NCI-H2029 treated with DMSO at 0.1 percent for 48 hours (cell line): Measurements from ENCODE around the gene ELAC2.

Source experiments
- DNase-seq: peaks from one replicate; lab custom pipeline; 2025; lab: John Stamatoyannopoulos, UW

The ELAC2 gene, protein sequence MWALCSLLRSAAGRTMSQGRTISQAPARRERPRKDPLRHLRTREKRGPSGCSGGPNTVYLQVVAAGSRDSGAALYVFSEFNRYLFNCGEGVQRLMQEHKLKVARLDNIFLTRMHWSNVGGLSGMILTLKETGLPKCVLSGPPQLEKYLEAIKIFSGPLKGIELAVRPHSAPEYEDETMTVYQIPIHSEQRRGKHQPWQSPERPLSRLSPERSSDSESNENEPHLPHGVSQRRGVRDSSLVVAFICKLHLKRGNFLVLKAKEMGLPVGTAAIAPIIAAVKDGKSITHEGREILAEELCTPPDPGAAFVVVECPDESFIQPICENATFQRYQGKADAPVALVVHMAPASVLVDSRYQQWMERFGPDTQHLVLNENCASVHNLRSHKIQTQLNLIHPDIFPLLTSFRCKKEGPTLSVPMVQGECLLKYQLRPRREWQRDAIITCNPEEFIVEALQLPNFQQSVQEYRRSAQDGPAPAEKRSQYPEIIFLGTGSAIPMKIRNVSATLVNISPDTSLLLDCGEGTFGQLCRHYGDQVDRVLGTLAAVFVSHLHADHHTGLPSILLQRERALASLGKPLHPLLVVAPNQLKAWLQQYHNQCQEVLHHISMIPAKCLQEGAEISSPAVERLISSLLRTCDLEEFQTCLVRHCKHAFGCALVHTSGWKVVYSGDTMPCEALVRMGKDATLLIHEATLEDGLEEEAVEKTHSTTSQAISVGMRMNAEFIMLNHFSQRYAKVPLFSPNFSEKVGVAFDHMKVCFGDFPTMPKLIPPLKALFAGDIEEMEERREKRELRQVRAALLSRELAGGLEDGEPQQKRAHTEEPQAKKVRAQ

DNA sequence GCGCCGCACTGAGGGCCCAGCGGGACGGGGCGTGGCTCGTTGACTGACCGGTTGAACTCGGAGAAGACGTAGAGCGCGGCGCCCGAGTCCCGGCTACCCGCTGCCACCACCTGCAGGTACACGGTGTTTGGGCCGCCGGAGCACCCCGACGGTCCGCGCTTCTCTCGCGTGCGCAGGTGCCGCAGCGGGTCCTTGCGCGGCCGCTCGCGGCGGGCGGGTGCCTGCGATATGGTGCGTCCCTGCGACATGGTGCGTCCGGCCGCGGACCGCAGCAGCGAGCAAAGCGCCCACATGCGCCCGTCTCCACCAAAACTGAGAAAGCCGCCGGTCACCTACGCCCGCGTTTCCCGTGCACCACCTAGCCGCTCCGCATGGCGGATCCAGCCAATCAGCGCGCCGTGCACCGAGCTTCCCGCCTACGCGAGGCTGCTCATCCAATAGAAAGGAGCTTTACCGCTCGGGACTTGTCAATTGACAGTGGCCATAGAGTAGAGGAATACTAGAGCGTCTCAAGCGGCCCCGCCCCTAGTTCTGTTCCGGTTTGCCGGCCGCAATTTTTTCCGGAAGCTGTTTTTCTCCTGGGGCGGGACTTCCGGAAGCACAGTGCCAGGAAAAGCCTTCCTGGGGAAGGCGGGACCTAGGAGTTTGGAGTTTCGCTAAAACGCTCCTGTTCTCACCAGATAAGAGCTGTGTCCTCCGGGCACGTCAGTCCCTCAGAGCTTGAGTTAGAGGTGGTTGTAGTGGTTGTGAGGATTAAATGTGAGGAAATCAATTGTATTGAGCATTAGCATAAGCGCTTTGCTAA is at the start of gene ELAC2:
ELAC2 (minus strand) TSS at position 373 of the 805 bp plus-strand sequence; CDS start at position 293, 80 bp downstream.
- peak; percentile 85 for DNase-seq

DNA sequence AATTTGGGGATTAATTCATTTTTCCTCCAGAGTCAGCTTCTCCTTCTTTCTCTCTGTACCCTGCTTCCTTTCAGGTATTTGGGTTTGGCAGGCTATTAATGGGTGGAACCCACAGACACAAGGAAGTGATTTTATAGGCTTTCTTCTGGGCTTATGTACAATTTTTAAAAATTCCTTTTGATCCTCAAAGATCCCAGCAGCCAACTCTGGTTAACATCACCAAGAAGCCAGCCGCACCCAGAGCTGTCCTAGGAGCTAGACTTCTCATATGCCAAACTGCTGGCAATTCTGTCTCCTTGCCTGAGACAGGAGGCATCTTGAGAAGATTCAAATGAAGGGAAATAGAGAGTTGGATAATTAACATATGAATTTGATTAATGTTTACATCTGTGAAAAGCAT is 47.2 kb upstream of the ELAC2 start:
- DNase-seq: no peak

DNA sequence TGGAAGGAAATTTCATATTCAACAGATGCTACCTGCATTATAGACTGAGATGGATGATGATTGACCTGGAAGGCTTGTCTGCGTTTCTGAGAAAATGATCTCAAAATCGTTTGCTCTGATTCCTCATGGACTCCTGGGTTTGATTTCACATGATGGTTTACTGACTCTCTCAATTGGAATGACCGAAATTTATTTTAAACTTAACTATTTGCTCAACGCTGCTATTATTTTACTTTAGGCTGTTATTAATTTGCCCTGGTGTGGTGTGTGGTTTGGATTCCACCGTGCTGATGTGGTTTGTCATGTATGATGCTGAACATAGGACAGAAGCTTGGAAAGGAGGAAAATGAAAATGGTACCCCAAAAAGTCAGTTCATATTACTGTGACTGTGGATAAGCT is 37.3 kb upstream of the ELAC2 start:
- no peak for DNase-seq

DNA sequence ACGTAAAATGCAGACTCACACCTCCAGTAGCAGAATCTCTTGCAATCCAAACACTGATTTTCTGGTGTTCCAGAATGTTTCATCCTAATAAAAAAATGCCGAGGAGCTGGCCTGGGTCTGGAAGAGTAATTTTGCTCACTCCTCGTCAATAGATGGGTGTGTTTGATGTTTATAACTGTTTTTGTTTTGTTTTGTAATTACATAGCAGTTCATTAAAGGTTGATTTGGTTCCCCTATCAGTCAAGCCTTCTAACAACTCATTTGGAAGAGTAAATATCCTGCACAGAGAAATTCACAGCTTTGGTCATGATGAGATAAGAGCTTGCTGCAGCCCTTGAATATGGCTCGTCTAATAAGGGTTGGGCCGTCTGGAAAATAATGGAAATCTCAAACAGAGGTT is 36.8 kb upstream of the ELAC2 start:
- no peak for DNase-seq

DNA sequence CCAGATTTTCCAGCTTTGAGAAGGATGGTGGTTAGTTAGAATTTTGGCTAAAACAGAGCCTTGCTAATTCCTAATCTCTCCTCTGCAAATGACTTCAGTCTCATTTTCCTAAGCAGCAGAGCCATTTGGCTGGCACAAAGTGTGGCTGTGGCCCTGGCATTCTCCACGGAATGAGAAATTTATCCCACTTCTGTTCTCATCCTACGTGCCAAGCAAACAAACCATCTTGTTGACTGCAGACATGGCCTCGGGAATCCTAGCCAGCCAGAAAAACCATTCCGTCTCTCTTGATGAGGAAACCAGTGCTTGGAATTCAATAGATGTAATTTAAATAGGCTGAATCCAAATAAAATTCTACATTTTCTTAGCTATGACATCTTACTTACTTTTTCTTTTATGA is 34.1 kb upstream of the ELAC2 start:
- no peak for DNase-seq

DNA sequence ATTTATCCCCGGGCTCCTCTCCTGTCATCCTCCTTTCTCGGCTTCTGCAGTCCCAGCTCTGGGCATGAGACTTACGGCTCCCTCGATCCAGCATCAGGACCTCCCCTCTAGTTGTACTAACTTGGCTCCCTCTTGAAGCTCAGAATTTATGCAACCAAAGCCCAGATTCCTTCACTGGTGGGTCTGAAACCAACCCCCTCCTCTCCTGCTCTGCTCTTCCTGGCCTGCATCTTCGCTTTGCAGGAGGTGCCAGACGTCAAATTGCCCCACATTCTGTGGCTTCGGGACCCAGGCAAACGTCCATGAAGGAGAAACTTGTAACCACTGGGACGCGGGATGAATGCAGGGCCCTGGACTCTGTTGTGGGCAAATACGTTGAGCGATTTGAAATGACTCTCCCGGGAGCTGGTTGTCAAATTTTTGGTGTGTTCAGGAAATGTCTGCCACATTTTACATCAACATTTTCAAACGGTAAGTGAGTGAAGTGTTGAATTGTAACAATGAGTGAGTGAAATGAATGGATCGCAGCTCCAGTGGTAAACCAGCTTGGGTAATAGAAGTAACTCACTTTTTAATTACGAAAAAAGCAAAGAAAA is 29.3 kb upstream of the ELAC2 start:
- DNase-seq: no peak

DNA sequence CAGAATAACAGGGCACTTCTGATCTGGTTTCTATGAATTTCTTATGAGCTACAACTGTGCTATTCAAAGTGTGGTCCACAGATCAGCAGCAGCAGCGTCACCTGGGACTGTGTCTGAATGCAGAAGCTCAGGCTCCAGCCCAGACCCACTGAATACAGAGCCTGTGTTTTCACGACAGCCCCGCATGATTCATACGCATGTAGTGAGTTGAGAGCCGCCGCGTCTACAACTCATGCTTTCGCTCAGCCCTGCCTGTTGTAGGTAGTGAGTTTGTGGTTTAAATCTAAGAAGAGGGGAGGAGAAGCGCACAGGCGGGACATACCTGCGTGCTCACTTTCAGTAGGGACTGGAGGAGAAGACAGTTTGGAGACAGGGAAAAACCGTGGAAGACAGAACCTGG is 28.5 kb upstream of the ELAC2 start:
- no peak for DNase-seq

DNA sequence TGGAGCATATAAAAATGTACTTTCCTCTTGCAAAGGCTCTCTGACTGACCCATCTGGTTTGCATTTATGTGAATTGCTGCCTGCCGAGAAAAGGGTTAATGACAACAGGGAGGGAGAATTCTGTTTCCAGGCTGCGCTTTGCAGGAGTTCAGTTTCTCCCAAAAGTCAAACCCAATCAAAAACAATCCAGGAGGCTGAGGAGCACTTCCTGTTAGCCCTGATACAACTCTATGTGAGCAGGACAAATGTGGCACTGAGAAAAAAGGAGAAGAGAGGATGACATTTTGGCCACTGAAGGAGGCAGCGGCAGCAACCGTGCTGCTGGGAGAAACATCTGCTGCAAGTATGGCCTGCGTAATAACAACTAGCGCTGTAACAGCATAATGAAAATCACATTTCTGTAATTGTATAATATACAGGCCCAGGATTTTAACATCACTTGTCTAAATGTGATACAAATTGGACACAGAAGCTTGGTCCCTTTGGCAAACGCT is 26.8 kb upstream of the ELAC2 start:
- DNase-seq: no peak

DNA sequence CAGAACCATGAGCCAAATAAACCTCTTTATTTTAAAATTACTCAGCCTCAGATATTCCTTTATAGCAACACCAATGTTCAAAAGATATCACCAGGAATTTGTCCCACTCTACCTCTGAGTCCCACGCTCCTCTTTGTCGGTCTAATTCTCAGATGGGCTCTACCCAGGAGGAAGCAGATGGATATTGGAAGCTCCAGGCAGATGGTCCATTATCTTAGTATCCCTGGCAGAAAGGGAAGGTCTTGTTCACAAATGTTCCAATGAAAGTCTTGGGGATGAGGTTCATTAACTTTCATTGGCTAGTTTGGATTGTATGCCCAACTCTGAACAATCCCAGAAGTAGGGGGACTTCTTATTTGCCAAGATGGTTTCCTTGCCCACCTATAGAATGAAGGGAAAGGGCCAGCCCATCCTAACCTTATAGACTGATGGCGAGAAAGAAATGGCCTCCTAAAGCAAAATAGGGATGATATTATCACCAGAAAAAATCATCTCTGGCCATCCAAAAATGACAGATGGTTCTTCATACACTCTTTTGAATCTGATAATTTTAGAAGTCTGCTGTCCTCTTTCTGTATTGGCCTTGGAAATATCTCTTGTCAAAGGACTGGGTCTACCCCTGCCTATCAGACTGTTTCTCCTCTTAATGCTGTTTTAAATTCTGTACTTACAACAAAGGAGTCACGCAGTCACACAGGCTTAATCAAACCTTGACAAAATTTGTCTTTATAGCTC is 21.3 kb upstream of the ELAC2 start:
- DNase-seq: no peak

DNA sequence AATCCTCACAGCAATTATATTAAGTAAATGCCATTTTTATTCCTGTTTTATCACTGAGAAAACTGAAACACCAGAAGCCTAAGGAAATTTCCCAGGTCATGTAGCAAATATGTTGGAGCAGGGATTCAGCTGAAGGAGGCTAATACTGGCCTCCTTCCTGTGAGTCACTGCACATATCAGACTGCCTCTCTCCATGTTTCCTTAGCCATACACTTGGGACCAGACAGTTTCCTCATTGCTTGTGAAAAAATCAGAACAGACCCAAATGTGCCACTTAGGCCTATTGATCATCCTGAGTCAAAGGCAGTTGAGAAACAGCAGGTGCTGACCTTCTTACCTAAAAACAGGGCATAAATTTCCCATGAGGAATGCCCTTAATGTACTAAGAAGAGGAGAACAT is 18.9 kb upstream of the ELAC2 start:
- DNase-seq: no peak

DNA sequence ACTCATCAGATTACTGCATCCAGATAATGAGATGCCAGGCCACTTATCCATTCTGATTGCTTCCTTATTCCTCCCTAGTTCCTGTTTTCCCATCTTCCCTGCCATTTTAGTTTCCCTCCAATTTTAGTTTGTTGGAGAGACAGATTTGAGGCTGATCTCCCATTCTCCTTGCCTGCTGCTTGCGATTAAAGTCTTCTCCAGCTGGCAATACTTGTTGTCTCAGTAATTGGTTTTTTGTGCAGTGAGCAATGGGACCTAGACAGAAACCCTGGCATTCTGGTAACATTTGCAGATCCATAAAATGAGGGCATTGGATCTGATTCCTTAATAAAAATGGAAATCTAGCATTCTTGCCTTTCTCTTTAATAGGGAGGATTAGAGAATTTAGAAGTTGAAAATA is 17.6 kb upstream of the ELAC2 start:
- DNase-seq: no peak

DNA sequence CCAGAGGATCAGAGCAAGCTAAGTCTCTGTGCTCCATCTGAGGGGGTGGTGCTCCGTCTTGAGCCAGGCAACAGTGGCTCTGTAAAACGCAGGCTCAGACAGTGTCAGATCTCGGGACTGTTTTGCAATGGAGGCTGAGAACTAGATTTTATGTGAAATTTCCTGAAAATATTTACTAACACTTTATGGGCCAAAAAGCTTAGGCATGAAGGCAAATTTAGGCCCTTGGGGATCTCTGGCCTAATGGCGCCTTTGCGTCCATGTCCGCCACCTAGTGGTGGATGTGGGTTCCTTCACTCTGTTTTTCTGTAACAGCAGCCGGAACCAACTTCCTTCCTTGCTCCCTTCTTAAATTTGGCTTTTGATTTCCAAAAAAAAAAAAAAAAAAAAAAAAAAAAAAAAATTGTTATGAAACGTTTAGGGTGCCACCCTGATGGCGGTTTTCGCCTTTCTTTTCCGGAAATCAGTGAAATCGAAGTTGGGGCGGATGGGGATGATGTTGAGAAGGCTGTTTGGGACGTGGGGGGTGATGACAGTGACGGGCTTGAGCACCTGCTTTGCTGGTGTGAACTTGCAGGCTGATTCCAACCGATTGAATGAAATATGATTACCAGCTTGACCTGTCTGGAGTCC is 14.0 kb upstream of the ELAC2 start:
- no peak for DNase-seq

DNA sequence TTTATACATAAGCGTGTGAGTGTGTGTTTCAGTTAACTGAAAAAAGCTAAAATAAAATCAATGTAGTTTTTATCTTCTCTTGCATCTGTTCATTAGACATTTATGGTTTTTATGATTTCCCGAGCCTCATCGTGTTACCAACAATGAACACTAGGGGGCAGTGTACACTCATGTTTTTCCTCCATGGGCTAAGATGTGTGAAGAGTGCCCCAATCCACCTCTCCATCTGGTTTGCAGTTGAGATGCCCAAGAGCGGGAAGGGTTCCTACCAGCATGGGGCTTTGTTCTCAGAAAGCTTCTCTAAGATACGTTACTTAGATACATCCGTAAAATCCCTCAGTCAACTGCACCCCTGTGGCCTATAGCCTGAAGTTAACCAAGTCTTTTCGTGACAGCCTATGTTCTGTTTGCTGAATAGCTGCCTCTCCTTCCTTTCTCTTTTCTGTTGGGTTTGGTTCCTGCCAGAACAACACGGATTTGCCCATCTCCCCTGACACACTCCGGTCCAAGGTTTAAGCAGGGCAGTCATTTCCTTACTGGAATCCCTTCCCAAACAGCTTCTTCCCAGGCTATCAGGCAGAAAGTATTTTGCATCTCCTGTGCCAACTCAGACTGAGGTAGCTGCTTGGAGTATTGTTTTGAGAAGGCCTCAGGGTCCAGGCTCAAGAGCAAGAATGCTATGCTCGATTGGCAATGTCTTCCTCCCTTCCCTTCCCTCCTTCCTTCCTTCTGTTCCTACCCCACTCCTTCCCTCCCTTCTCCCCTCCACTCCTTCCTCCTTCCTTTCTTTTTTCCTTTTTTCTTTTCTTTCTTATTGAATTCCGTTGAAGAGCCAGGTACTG is 12.9 kb upstream of the ELAC2 start:
- peak; percentile 25 for DNase-seq

DNA sequence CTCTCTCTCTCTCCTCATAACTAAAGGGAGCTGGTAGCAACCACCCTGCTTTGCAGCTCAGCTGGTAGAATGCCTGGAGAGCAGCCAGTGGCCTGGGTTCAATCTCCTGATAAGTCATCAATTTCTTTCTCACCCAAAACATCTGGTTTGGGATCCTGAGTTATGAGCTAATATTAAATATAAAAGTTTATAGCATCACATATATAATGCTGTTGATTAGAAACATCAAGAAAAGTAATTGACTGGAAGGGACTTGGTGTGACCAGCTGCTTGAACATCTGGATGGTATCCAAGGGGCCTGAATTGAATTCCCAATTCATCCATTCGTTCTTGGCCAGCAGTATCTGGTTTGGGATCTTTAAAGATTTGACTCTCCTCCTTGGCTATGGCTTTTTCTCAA is 12.2 kb upstream of the ELAC2 start:
- DNase-seq: no peak

DNA sequence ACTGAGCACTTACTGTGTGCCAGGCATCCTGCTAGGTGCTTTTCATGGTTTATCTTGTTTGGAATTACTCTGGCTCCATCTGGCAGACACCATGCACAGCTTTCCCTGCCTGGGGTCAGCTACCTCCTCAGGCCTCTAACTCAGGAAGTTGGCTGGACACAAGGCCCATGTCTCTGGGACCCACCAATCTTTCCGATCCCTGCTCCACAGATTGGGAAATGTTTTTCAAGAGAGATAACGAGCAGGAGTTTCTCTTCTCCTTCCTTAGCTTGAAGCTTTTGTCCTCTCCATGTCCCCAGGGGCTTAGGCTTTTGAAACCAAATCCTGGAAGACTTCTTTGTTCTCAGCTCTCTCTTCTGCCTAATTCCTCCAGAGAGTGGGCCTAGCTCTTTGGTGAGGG is 11.5 kb upstream of the ELAC2 start:
- DNase-seq: no peak

DNA sequence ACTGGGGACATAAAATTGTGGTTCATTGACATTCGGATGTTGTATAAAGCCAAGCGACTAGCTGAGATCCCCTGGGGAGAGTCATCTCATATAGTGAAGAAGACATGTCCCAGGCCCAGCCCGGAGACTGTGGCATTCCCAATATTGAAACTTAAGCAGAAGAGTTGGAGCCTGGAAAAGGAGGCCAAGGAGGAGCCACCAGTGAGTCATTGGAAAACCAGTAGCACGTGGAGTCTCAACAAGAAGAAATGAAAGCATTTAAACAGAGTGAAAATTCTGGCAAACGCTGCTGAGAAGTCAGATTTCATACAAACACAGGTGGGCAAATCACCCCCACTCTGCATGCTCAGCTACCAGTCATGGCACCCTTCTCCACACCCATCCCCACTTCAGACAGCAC is 9.4 kb upstream of the ELAC2 start:
- DNase-seq: no peak

DNA sequence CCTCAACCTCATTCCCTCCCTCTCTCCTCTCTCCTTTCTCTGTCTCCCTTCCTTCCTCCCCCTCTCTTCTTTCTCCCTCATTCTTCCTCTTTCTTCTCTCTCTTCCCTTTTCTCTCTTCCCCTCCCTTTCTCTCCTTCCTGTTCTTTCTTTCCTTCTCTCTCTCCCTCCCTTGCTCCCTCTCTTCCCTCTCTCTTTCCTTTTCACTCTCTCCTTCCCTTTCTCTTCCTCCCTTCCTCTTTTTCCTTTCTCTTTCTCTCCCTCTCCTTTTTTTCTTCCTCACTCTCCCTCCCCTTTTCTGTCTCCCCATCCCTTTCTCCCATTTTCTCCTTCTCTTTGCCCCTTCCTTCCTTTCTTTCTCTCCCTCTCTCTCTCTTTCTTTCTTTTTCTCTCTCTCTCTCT is 7.9 kb upstream of the ELAC2 start:
- DNase-seq: no peak

DNA sequence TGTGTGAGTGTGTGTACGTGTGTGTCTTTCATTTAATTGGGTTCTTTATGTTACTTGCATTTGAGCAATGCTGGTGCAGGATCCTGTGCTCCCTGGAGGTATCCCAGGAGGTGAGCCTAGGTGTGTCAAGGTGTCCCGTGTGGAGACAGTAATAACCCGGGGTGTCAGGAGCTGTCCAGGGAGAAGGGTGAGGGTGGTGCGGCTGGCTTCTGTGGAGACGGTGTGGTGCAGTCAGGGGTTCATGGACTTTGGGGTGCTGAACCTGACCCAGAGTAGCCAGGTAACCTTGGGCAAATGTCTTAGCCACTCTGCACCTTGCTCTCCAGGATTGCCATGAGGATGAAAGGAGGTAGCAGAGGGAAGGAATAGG is 7.4 kb upstream of the ELAC2 start:
- DNase-seq: no peak

DNA sequence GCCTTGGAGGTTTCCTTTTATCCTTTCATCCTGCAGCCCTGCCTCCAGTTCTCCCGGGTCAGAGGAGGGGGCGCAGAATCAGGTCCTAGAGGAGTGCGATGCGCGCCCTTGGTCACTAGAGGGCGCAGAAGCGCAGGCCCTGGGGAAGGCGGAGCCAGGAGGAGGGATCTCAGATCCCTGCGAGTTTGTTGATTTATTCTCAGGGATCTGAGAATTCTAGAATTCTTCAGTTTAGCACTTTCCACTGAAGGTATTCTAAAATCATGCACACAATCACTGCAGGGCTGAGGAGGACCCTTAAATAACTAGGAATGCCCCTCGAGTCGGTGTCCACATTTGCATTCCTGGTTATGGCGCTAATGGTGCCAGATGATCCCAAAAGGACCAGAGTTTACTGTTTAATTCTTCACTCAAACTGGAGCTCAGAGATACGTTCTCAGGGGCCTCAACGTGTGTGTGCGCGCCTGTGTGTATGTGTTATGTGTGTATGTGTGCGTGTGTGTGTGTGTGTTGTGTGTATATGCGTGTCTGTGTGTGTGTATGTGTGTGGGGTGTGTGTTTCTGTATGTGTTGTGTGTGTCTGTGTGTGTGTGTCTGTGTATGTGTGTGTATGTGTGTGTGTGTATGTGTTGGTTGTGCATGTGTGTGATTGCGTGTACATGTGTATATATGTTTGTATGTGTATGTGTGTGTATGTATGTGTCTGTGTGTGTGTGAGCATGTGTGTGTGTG is 6.9 kb upstream of the ELAC2 start:
- peak; percentile 3 for DNase-seq
